ENCODE measurements around the gene TTC7B. TPM values are rescaled to one million over a fixed set of nuclear protein-coding genes. Genes with fewer than 3 reads are reported as not detected.
A peak's percentile ranks its signal among the peaks of the same experiment; 100 is the strongest.

The TTC7B gene
- total and polyA plus RNA-seq, 3 experiments from 2014 or later = 1.7 to 5.8 (median 5.2) TPM

DNA sequence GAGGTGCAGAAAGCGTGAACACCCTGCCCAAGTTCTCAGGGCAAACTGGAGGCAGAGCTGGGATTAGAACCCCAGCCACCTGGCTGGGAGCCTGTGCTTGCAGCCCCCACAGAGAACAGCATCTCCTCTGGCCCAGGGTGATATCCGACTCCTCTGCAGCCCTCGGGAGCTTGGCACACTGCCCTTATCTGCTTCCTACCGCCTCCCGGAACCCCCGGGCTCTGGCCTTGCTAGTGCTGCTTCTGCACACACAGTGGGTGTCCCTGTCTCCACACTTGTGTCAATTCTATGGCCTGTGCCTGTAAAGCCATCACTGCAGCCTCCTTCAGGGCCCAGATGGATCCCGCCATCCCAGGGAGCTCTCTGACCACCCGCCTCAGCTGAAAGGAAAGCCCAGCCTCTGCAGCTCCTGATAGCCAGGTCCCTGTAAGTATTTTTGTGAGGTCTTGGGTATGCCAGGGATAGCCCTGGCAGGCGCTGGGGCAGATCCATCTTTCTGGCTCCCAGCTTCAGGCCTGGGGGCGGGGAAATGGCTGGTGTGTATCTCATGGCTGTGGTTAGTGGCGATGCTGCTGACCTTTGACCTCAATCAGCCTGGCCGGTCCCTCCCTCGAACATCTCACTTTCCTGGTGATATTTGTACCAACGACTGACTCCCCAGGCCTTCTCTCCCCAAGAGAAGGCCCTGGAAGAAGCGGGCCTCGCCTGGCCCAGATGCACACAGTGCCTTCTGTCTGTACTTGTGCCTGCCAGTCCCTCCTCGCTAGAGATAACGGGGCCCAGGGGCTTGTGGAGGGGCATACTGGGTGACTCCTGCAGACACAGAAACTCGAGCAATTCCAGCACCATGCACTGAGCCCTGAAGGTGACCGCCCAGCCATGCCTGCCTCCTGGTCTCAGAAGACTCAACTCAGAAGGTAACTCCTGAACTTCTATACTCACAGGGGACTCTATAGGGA, 235.6 kb downstream of the TTC7B start:
- peaks cover 0 to 1% (median 0%) of the 10 kb centered on the region in 3 donors for H3K36me3 Mint-ChIP-seq
- no peaks in the 10 kb centered on the region for H3K9me3 Mint-ChIP-seq
- CTCF ChIA-PET = no interaction called here
- H3K4me3 ChIP-seq (ENCODE audit: low read length) = no peak overlapping the region
- H3K27ac ChIP-seq (ENCODE audit: low read depth, low read length) = no peak overlapping the region
- H3K27ac Mint-ChIP-seq = no peak overlapping the region
- no peak overlapping the region for H3K4me3 Mint-ChIP-seq
- no peaks in the 10 kb centered on the region for H3K36me3 ChIP-seq (ENCODE audit: insufficient read depth, low read length)
- no peaks in the 10 kb centered on the region for H3K27me3 ChIP-seq (ENCODE audit: insufficient read depth, low read length, poor library complexity, severe bottlenecking)
- no peaks in the 10 kb centered on the region for H3K4me1 ChIP-seq (ENCODE audit: insufficient read depth, low read length)
- H3K9me3 ChIP-seq (ENCODE audit: low read length) = no peaks in the 10 kb centered on the region
- no peaks in the 10 kb centered on the region for H3K27me3 Mint-ChIP-seq
- H3K4me1 Mint-ChIP-seq = no peaks in the 10 kb centered on the region
- POLR2A ChIA-PET = no interaction called here
- peak in 1 of 5 donors; percentile 33 for DNase-seq

DNA sequence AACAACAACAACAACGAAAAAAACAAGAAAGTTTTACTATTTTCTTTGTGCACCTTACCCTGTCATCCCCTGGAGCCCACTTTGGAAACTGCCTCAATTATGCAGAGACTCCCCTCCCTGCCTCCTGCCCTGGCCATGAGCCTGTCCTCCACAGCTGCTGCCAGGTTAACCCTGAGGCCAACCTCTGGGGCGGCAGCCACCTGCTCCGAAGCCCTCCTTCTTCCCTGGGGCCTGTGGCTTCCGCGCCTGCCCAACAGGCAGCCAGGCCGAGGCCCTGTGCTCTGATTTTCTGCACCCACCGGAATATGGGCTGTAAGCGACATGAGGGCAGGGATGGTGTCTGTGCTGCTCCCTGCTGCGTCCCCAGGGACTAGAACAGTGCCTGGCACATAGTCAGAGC, 236.4 kb downstream of the TTC7B start:
- ChIA-PET POLR2A (no interaction called here), CTCF (no interaction called here)
- Mint-ChIP-seq H3K27ac (no peak overlapping the region), H3K36me3 (no peaks in the 10 kb centered on the region), H3K9me3 (no peaks in the 10 kb centered on the region), H3K4me3 (no peak overlapping the region), H3K27me3 (no peaks in the 10 kb centered on the region), H3K4me1 (no peaks in the 10 kb centered on the region)
- no peak overlapping the region for H3K4me3 ChIP-seq (ENCODE audit: low read length)
- DNase-seq = peak in 1 of 5 donors; percentile 9
- no peaks in the 10 kb centered on the region for H3K27me3 ChIP-seq (ENCODE audit: insufficient read depth, low read length, poor library complexity, severe bottlenecking)
- H3K36me3 ChIP-seq (ENCODE audit: insufficient read depth, low read length) = no peaks in the 10 kb centered on the region
- H3K9me3 ChIP-seq (ENCODE audit: low read length) = no peaks in the 10 kb centered on the region
- no peaks in the 10 kb centered on the region for H3K4me1 ChIP-seq (ENCODE audit: insufficient read depth, low read length)
- H3K27ac ChIP-seq (ENCODE audit: low read depth, low read length) = no peak overlapping the region

- Mint-ChIP-seq H3K4me1 (no peaks in the 10 kb centered on the region), H3K9me3 (no peaks in the 10 kb centered on the region), H3K36me3 (no peaks in the 10 kb centered on the region), H3K4me3 (no peak overlapping the region), H3K27me3 (no peaks in the 10 kb centered on the region), H3K27ac (no peak overlapping the region)
- no peaks in the 10 kb centered on the region for H3K36me3 ChIP-seq (ENCODE audit: insufficient read depth, low read length)
- H3K4me3 ChIP-seq (ENCODE audit: low read length) = no peak overlapping the region
- no peak overlapping the region for H3K27ac ChIP-seq (ENCODE audit: low read depth, low read length)
- no peaks in the 10 kb centered on the region for H3K9me3 ChIP-seq (ENCODE audit: low read length)
- POLR2A ChIA-PET = no interaction called here
- CTCF ChIA-PET = no interaction called here
- H3K27me3 ChIP-seq (ENCODE audit: insufficient read depth, low read length, poor library complexity, severe bottlenecking) = no peaks in the 10 kb centered on the region
- no peaks in the 10 kb centered on the region for H3K4me1 ChIP-seq (ENCODE audit: insufficient read depth, low read length)
- DNase-seq = peak in 1 of 5 donors; percentile 21
Measured at GRCh38 chr14:90579088-90579487, 237.1 kb downstream of the TTC7B start.

GRCh38 chr14:90578283-90578985, 237.8 kb downstream of the TTC7B start:
- DNase-seq = peak in 1 of 5 donors; percentile 20
- Histone ChIP-seq H3K4me1 (ENCODE audit: insufficient read depth, low read length) (no peaks in the 10 kb centered on the region), H3K4me3 (ENCODE audit: low read length) (no peak overlapping the region), H3K9me3 (ENCODE audit: low read length) (no peaks in the 10 kb centered on the region), H3K36me3 (ENCODE audit: insufficient read depth, low read length) (no peaks in the 10 kb centered on the region), H3K27me3 (ENCODE audit: insufficient read depth, low read length, poor library complexity, severe bottlenecking) (no peaks in the 10 kb centered on the region), H3K27ac (ENCODE audit: low read depth, low read length) (no peak overlapping the region)
- CTCF ChIA-PET = no interaction called here
- no peaks in the 10 kb centered on the region for H3K27me3 Mint-ChIP-seq
- no peak overlapping the region for H3K4me3 Mint-ChIP-seq
- H3K36me3 Mint-ChIP-seq = no peaks in the 10 kb centered on the region
- H3K9me3 Mint-ChIP-seq = no peaks in the 10 kb centered on the region
- no peak overlapping the region for H3K27ac Mint-ChIP-seq
- POLR2A ChIA-PET = no interaction called here
- H3K4me1 Mint-ChIP-seq = no peaks in the 10 kb centered on the region

- POLR2A ChIA-PET = no interaction called here
- H3K4me1 Mint-ChIP-seq = no peaks in the 10 kb centered on the region
- no peaks in the 10 kb centered on the region for H3K27me3 ChIP-seq (ENCODE audit: insufficient read depth, low read length, poor library complexity, severe bottlenecking)
- DNase-seq = peak in 1 of 5 donors; percentile 41
- no peak overlapping the region for H3K4me3 ChIP-seq (ENCODE audit: low read length)
- H3K4me1 ChIP-seq (ENCODE audit: insufficient read depth, low read length) = no peaks in the 10 kb centered on the region
- no peaks in the 10 kb centered on the region for H3K27me3 Mint-ChIP-seq
- H3K36me3 ChIP-seq (ENCODE audit: insufficient read depth, low read length) = no peaks in the 10 kb centered on the region
- no peaks in the 10 kb centered on the region for H3K9me3 ChIP-seq (ENCODE audit: low read length)
- no peaks in the 10 kb centered on the region for H3K9me3 Mint-ChIP-seq
- no peak overlapping the region for H3K27ac Mint-ChIP-seq
- CTCF ChIA-PET = no interaction called here
- no peak overlapping the region for H3K27ac ChIP-seq (ENCODE audit: low read depth, low read length)
- H3K36me3 Mint-ChIP-seq = no peaks in the 10 kb centered on the region
- H3K4me3 Mint-ChIP-seq = no peak overlapping the region
Measured at GRCh38 chr14:90577661-90578282, 238.5 kb downstream of the TTC7B start.

- H3K9me3 Mint-ChIP-seq = no peaks in the 10 kb centered on the region
- Histone ChIP-seq H3K27me3 (ENCODE audit: insufficient read depth, low read length, poor library complexity, severe bottlenecking) (no peaks in the 10 kb centered on the region), H3K4me3 (ENCODE audit: low read length) (no peak overlapping the region), H3K4me1 (ENCODE audit: insufficient read depth, low read length) (no peaks in the 10 kb centered on the region), H3K27ac (ENCODE audit: low read depth, low read length) (no peak overlapping the region), H3K9me3 (ENCODE audit: low read length) (no peaks in the 10 kb centered on the region), H3K36me3 (ENCODE audit: insufficient read depth, low read length) (no peaks in the 10 kb centered on the region)
- H3K36me3 Mint-ChIP-seq = no peaks in the 10 kb centered on the region
- peak in 1 of 5 donors; percentile 7 for DNase-seq
- H3K27me3 Mint-ChIP-seq = no peaks in the 10 kb centered on the region
- no peak overlapping the region for H3K4me3 Mint-ChIP-seq
- H3K4me1 Mint-ChIP-seq = no peaks in the 10 kb centered on the region
- CTCF ChIA-PET = no interaction called here
- POLR2A ChIA-PET = no interaction called here
- H3K27ac Mint-ChIP-seq = no peak overlapping the region
Measured at GRCh38 chr14:90576981-90577660, 239.1 kb downstream of the TTC7B start.

DNA sequence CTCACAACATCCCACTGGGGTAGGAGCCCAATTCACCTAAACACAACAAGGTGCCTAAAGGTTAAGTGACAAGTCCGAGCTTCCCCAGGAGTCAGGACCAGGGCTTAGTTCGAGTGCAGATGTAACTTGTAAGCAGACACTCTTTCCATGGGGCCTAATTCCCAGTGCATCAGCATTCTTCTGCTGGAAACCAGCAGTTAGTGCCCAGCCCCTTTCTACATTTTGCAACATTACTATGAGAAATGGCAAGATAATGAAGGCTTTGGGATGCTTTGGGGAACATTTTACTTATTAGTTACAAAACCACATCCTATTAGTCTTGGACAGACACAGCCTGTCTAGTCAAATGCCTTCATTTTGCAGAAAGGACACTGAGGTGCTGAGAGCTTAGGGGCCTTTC, 239.6 kb downstream of the TTC7B start:
- Mint-ChIP-seq H3K4me3 (no peak overlapping the region), H3K36me3 (no peaks in the 10 kb centered on the region), H3K27ac (no peak overlapping the region), H3K9me3 (no peaks in the 10 kb centered on the region), H3K27me3 (no peaks in the 10 kb centered on the region), H3K4me1 (no peaks in the 10 kb centered on the region)
- Histone ChIP-seq H3K9me3 (ENCODE audit: low read length) (no peaks in the 10 kb centered on the region), H3K4me3 (ENCODE audit: low read length) (no peak overlapping the region), H3K4me1 (ENCODE audit: insufficient read depth, low read length) (no peaks in the 10 kb centered on the region), H3K27ac (ENCODE audit: low read depth, low read length) (no peak overlapping the region), H3K36me3 (ENCODE audit: insufficient read depth, low read length) (no peaks in the 10 kb centered on the region), H3K27me3 (ENCODE audit: insufficient read depth, low read length, poor library complexity, severe bottlenecking) (no peaks in the 10 kb centered on the region)
- CTCF ChIA-PET = no interaction called here
- POLR2A ChIA-PET = no interaction called here
- no peak for DNase-seq

DNA sequence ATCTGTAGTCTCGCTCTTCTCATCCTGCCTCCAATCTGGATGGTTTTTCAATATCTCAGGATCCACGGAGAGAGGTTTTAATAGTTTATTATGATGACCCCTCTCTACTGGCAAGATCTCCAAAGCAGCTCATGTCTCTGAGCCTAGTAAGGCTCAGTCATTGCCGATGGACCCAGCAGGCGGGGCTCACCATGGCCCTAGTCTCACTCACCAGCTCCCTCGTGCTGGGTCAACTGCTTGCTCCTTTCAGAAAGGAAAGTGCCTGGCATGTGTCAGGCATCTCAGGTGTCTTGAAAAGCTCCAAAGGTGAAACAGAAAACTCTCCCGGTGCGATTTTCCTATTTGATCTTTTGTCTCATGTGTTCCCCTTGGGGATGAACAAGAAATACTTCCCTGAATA, 240.4 kb downstream of the TTC7B start:
- Mint-ChIP-seq H3K27ac (no peak overlapping the region), H3K36me3 (no peaks in the 10 kb centered on the region), H3K4me1 (no peaks in the 10 kb centered on the region), H3K4me3 (no peak overlapping the region), H3K9me3 (no peaks in the 10 kb centered on the region), H3K27me3 (no peaks in the 10 kb centered on the region)
- Histone ChIP-seq H3K4me1 (ENCODE audit: insufficient read depth, low read length) (no peaks in the 10 kb centered on the region), H3K36me3 (ENCODE audit: insufficient read depth, low read length) (no peaks in the 10 kb centered on the region), H3K27ac (ENCODE audit: low read depth, low read length) (no peak overlapping the region), H3K4me3 (ENCODE audit: low read length) (no peak overlapping the region), H3K9me3 (ENCODE audit: low read length) (no peaks in the 10 kb centered on the region), H3K27me3 (ENCODE audit: insufficient read depth, low read length, poor library complexity, severe bottlenecking) (no peaks in the 10 kb centered on the region)
- DNase-seq = no peak
- POLR2A ChIA-PET = no interaction called here
- CTCF ChIA-PET = no interaction called here
